NCI-H2227 treated with DMSO at 0.1 percent for 48 hours (cell line): ENCODE measurements around the gene SERPINC1.
"Not testable (repeated sequence)": the region's sequence is repeated elsewhere in the genome, so short reads cannot be mapped to it uniquely, and the experiment has no call there.

Experiments
- DNase-seq: peaks from one replicate; lab custom pipeline; 2025; lab: John Stamatoyannopoulos, UW

Gene SERPINC1

DNA sequence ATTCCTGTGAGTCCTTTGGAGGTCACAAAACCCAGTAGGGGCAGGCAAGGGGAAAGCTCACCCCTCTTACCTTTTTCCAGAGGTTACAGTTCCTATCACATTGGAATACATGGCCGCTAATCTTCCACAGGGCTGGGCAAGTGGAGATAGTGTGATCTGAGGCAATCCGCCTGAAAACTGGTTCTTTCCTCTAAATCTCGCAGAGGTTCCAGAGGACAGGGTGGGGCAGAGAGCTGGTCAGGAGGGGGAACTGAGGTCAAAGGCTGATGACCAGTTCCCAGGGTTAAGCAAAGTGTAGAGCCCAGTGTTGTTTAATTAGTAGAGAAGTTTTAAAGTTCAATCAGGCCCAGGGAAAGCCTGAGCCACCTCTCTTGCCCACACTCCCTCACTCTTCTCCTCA lies at the start of gene SERPINC1:
SERPINC1 (minus strand) TSS at position 179 of the 400 bp plus-strand sequence; CDS start at position 111, 68 bp downstream.
- DNase-seq = no peak

DNA sequence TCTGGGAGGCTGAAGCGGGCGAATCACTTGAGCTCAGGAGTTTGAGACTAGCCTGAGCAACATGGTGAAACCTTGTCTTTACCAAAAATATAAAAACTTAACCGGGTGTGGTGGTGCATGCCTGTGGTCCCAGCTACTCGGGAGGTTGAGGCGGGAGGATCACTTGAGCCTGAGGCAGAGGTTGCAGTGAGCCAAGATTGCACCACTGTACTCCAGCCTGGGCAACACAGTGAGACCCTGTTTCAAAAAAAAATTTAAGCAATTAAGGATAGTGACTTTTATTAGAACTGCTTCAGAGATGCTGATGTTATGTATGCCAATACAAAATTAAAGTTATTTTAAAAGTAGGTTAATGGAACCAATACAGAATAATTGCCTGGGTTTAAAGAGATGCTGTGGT lies 48.8 kb upstream of the SERPINC1 start:
- DNase-seq = not testable (repeated sequence)

DNA sequence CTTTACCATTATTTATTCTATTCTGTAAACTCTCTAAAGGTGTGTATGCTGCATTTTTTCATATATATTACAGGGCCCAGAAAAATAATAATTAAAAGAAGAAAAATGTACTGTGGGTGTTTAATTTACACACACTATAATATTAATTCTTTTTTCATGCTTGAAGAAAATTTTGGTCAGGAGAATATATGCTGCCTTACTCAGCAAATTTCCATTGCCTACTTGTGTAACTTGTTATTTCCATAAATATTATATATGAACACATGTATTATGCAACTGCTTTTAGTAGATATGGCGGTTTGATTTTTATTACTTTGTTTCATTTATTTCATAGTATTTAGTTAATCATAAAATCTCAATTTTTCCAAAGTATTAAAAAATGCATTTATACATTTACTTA lies 46.4 kb upstream of the SERPINC1 start:
- DNase-seq = no peak

DNA sequence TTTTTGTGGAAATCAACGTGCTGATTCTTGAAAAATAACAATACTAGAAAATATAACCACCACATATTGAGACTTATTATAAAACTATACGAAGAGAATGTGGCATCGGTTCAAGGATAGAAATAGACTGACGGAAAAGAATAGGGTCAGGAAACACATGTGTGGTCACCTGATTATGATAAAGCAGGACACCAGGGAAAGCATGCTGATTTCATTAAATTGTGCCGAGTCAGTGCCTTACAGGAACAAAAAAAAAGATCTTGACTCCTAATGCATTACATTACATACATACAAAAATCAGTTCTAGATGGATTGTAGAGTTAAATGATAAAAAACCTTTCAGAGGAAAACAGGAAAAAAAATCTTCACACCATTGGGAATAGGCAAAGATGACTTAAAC lies 43.5 kb upstream of the SERPINC1 start:
- DNase-seq = no peak

DNA sequence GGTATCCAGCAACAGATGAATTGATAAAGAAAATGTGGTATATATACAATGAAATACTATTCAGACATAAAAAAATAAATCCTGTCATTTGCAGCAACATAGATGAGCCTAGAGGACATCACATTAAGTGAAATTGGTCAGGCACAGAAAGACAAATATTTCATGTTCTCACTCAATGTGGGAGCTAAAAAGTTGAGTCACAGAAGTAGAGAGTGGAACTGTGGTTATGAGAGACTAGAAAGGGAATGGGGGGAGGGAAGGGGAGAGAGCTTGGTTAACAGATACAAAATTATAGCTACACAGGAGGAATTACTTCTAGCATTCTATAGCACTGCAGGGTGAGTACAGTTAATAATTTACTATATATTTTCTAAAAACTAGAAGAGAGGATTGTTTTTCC lies 37.1 kb upstream of the SERPINC1 start:
- no peak for DNase-seq

DNA sequence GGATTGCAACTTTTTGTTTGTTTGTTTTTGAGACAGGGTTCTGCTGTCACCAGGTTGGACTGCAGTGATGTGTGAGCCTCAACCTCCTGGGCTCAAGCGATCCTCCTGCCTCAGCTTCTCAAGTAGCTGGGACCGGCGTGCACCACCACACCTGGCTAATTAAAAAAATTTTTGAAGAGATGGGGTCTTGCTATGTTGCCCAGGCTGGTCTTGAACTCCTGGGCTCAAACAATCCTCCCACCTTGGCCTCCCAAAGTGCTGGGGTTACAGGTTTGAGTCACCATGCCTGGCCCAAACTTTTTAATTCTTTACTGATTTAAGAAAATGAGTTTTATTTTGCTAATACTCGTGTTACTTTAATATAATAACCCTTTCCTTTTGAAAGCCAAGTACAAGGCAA lies 31.5 kb upstream of the SERPINC1 start:
- no peak for DNase-seq

DNA sequence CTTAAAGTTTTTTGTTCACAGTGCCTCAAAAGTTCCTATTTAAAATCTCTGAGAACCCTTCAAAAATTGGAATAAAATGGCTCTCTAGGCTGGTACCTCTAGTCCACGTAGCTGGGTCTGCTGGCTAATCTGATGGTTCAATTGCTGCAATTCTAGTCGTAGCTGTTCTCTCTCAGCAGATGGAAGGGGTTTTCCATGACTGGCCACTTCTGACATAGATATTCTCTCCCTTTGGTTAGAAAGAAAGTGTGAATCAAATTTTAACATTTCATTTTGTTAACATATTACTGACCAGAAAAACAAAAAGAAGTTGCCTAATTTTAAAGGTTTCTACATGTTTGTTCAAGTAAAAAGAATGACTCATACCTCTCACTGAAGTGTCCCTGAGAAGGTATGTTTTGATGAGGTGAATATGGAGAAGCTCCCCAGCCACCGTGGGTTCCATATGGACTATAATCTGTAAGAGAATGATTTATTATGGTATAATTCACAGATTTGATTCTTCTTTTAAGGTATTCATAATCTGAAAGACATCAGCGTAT lies 29.3 kb upstream of the SERPINC1 start:
- DNase-seq = no peak

DNA sequence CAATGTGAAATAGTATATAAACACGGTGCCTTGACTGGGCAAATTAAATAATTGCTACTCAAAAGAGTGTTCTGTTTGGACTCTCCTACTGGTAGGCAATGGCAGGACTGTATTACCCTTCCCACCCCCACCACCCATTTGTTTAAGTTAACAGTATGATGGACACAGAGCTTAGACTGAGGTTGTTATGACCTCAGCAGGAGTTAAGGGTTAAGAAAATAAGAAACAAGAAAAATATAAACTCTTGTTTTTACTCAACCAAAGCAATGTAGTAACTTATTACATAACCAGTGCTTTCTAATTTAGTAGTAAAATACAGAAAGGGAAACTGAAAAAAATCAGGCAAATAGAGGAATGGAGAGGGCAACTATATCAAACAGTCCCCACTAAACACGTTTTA lies 19.9 kb upstream of the SERPINC1 start:
- DNase-seq = no peak

DNA sequence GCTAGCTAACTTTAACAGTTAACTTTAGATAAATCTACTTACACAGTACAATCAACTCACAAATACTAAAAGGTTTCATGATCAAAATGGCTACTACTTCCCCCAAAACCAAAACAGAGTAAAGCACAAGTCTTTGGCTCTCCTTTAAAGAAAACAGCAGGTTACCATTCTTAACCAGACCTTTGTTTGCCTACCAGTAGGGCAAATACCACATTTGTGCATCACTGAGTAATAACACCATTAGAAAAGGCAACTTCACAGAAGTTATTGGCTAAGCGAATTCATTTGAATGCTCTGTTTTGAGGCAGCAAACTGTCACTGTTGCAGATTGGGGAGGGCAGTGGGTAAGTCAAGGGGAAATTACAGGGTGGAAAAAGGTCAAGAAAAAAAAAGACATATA lies 17.3 kb upstream of the SERPINC1 start:
- DNase-seq = no peak

DNA sequence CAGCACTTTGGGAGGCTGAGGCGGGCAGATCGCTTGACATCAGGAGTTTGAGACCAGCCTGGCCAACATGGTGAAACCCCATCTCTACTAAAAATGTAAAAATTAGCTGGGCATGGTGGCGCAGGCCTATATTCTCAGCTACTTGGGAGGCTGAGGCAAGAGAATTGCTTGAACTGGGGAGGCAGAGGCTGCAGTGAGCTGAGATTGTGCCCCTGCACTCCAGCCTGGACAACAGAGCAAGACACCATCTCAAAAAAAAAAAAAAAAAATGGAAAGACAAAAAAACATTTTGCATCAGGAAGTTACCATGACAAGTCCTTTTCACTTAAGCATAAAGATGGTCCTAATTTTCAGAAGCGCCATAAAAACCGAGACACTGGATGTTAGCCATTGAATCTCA lies 13.4 kb upstream of the SERPINC1 start:
- DNase-seq = not testable (repeated sequence)

DNA sequence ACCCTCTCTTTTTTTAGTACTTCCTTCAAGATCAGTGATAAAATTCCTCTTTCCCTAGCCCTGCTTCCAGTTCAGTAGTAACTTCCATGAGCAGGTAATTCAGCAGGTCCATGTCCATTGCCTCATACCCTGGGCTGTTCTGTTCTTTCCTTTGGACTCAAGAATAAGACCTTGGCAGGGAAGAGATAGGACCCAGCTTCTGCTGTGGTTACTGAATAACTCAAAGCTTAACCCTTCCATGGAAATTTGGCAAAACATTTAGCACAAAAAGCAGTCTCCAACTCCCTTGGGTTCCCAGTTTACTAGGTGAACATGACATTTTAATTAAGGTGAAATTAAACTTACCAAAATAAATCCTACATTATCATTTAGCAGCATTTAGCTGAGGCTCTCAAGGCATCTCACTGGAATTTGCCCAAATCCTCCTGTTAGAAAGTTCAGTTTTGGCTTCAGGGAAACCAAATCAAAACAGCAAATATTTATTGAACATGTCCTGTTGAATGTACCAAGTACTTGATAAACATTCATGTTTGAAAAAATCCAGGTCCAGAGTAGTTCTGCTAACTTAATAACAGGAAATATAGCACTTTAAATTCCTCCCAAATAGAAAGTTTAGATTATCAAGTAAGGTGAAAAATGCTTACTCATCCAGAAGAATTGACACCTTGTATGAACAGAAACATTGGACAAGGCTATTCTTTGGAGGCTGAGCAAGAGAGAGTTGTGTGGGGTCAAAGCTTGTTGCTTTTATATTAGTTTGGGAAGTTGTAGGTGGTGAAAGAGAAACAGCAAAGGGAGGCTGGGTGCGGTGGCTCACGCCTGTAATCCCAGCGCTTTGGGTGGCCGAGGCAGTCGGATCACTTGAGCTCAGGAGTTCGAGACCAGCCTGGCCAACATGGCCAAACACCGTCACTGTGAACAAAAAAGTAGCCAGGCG lies 8.4 kb upstream of the SERPINC1 start:
- no peak for DNase-seq

DNA sequence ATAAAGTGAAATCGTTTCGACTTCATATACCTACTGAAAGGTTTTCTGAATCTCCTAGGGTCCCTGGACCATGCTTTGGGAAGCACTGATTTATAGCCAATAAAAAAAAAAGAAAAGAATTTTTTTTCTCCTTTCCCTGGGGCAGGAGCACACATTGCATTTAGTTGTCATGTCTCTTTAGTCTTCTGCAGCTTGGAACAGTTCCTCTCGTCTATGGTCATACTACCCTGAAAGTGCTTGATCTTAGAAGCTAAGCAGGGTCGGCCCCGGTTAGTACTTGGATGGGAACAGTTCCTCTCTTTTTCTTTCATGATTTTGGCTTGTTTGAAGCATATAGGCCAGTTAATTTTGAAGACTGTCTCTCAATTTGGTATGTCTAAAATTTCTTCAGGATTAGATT lies 3.7 kb upstream of the SERPINC1 start:
- DNase-seq = no peak

DNA sequence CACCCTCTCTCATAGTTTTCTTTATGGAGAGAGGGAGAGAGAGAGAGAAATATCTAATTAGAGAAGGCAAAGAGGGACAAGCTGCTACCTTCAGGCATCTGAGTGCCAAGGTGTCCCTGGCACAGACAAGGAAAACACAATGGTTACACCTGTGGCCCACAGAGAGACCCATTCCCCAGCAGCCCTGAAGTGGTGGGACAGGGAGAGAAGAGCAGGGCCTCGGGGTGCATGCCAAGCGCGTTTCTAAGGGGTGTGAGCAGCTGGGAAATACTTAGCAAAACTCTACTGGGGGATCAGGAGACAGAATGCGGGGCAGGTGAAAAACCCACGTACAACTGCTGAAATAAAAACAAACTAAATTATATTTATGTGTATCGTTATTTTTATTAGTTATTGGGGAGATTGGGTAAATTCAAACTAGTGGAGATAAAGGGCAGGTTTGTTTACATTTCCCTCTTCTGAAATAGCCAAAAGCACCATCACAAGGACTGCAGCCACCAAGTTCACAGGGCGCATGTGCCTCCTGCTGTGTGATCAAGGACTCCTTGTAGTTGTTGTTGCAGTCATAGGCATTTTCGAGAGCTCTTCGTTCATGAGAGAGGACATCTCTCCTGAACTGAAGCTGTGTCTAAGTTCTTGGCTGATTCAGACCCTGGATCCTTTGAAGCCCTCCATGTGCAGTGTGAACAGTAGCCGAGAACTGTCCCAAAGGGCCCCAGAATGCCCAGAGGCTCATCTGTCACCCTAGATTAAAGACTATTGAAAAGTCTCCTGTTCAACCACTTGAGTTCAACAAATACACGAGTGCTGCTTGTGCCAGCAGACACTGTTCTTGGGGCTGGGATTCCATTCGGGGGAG lies 737 bp upstream of the SERPINC1 start:
- DNase-seq = no peak

DNA sequence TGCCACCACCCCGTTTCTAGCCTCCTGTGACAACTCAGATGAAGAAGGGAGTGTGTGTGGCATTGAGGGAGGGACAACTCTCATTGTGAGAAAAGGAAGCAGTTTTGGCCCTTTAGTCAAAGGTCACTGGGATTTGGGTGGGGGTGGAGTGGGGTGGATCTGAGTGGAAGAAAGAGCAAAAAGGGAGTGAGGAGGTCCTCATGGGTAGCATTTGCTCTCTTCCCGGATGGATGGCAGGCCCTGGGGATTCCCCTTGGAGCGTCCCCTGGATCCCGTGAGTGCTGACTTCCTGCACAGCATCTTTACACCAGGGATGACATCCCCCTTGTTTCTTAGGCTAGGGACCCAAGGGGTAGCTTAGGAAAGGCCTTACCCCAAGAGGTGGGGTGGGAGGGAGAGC lies 460 bp downstream of the SERPINC1 start:
- no peak for DNase-seq

DNA sequence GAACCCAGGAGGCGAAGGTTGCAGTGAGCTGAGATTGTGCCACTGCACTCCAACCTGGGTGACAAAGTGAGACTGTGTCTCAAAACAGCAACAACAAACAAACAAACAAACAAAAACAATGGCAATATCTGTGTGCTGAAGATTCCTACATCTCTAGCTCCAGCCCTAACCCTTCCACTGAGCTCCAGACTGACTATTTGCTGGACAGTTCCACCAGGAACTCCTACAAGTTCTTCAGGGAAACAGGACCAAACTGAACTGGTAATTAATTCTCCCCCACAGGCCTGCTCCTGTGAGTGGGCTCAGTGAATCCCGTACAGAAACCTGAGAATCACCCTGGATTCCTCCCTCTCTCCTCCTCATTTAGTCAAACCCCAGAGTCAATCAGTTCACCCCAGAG lies 1.5 kb downstream of the SERPINC1 start:
- no peak for DNase-seq

DNA sequence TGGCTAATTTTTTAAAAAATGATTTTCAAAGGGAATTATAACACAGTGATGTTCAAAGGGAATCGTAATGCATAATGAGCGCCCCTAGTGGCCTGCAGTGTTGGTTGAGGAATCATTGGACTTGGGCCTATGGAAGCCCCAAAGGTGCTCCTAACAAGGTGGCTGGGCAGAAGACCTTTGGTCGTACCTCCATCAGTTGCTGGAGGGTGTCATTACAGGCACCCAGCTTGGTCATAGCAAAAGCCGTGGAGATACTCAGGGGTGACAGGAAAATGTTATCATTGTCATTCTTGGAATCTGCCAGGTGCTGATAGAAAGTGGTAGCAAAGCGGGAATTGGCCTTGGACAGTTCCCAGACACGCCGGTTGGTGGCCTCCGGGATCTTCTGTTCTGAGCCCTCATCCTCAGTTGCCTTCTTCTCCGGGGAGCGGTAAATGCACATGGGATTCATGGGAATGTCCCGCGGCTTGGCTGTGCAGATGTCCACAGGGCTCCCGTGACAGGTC lies 2.7 kb downstream of the SERPINC1 start:
- DNase-seq = no peak

DNA sequence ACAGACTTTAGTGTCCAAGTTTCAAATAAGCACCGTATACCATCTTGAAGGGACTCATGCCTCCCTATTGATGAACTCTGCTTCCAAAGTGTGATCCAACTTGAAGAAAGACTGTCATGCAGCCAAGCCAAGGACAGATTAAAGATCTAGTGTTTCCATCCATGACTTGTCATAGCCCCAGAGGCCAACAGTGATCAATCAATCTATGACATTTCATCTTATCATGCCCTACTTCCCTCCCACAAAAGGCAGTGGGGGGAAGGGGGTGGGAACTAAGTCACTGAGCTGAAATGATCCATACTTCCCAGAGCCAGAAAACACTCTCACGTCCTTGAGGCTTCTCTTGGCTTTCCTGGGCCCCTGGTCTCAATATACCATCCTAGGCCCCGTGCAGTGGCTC lies 4.0 kb downstream of the SERPINC1 start:
- DNase-seq = no peak

DNA sequence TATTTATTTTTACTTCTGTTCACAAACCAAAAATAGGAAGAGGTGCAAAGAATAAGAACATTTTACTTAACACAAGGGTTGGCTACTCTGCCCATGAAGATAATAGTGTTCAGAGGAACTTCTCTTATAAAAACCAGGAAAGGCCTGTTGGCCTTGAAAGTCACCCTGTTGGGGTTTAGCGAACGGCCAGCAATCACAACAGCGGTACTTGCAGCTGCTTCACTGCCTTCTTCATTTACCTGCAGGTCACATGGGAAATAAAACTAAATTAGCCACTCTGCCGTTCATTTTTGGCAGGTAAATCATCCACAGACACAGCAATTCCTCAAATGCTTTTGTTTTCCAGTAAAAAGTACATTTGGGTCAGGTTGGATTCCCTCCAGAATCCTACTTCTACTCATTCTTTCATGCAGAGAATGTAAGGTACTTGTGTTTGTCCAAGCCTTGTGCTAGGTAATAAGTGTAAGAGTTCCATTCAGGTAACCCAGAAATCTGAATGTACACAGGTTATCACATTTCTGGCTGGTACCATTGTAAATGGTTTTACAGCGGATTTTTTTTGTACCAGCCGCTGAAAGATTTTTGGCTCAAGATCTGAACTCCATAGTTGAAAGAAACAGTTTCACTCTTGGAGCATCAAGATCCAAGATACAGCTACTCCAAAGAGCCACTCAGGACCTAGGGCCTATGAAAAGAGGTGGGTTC lies 13.1 kb downstream of the SERPINC1 start:
- no peak for DNase-seq

DNA sequence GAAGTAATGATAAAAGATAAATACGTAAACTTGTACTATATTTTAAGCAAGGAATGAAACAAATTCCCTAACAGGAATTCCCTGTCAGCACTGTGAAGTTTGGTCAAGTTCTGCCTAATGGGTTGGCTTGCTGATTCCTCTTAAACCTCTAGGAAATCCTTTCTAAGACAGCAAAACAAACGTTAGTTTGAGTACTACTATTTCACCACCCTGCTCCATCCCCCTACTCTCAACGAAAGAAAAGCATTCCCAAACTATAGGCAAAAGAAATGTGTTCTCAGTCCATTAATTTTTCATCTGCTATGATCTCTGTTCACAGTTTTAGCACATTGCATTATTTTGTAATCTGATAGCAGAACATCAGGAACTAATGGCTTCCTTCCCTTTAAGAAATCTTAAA lies 16.1 kb downstream of the SERPINC1 start:
- DNase-seq = no peak

DNA sequence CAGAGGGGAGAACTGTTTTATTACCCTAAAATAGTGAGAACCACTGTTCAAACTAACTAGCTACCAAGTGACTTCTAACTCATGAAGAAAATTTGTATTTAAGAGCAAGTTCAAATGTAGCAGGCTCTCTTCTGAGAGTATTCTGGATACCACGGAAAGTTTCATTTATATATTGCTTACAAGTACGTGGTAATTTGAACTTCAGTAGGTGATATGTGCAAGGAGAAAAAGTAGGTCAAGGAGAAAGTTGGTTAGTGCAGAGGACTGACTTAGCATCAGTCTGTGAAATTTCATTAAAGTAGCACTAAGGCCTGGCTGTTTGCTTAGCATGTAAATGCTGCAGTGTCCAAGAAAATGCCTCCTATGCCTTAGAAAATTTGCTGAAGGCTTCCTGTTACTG lies 16.7 kb downstream of the SERPINC1 start:
- no peak for DNase-seq

DNA sequence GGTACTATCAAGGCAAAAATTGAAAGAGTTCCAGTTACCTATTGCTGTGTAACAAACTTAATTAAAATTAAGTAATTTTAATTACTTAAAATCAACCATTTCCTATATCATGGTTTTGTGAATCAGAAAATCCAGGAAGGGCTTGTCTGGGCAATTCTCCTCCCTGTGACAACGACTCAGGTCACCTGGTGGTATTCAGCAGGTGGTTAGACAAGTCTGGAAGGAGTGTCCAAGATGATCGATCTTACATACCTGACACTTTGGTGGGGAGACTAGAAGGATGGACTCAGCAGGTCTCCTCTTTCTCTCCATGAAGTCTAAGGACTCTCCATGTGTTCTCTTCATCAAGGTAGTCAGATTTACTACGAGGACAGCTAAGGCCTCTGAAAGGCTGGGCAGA lies 22.9 kb downstream of the SERPINC1 start:
- no peak for DNase-seq

DNA sequence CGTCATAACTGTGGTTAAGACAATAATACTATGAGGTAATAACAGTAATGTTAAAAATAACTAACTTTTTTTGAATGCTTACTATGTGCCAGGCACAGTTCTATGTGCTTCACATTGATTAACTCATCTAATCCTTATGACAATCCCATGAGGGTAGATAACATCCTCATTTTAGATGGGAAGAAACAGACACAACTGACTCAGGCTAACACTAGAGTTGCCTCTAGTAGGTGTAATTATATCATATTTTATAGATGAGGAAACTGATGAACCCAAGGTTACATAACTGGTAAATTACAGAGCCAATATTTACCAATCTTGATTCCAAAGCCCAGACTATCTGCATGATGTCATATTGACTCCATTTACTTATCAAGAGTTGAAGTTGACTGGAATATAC lies 23.5 kb downstream of the SERPINC1 start:
- no peak for DNase-seq
